ENCODE data around the gene CHST1.
A peak's percentile ranks its signal among the peaks of the same experiment; 100 is the strongest.

CHST1 gene

DNA sequence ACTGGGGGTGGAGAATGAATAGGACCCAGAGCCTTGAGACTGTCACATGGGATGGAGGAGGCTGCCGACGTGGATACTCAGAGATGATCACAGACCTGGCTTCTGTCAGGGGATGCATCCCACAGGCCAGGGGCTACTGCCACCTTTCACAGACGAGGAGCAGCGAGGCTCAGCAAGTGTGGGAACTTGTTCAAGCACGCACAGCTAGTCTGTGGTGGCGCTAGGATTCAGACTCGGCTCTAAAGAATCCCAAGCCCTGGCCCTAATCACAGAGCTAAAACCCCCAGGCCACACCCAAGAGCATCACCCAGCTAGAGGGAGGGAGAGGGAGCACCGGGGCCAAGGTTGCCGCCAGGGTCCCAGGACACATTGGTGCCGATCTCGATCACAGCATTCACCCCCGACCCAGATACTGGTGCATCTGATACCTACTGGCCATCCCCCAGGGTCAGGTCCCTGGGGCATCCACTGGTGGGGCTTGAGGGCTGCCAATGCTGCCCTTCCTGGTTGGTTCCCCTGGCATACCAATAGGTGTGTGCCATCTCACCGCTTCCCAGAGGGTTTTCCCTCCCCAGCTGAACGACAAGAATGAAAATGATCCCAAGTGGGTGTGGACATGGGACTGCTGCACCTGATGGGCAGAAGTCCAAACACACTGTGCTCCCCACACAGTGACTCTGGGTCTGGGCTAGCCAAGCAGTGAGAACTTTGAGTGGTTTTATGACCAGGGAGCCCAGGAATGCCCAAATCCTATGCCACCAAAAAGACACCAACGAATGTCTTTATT, 6.2 kb downstream of the CHST1 start:
- H3K9me3 Mint-ChIP-seq = no peaks in the 10 kb centered on the region
- peaks cover 9% of the 10 kb centered on the region for H3K4me1 Mint-ChIP-seq (ENCODE audit: low read depth)
- H3K4me3 Mint-ChIP-seq = no peak overlapping the region
- no peak overlapping the region for H3K27ac Mint-ChIP-seq
- peaks cover 40% of the 10 kb centered on the region for H3K27me3 Mint-ChIP-seq (ENCODE audit: low read depth)
- H3K36me3 Mint-ChIP-seq (ENCODE audit: low read depth) = no peaks in the 10 kb centered on the region
- no peak for DNase-seq (ENCODE audit: low spot score)

DNA sequence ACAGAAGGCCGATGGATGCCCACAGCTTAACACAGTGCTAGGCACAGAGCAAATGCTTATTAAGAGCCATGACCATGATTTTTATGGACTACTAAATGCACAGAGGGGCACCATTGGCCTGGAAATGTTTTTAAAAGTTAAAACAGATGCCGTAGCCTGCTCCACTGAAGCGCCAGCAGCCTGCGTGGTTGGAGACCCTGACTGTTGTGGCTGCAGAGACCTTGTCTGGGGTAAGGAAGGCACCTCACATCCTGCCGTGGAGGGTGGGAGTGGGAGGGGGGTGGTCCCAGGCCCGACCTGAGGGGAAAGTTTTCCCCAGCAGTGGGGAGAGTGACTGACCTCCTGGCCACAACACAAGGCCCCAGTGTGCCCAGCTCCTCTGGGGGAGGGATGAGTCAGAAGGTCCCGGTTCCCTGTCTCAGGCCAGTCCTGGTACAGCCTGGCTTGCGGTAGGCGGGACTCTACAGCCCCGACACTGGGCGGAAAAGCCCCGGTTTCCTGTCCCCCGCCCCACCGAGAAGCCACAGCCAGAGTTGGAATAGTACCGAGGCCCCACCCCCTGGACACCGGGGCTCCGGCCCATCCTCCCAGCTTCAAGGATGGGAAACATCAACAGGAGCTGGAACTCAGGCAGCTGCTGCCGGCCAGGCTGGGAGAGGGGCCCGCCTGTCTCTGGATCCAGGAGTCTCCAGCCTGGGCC, 7.0 kb downstream of the CHST1 start:
- H3K4me3 Mint-ChIP-seq = no peak overlapping the region
- no peaks in the 10 kb centered on the region for H3K9me3 Mint-ChIP-seq
- H3K36me3 Mint-ChIP-seq (ENCODE audit: low read depth) = no peaks in the 10 kb centered on the region
- H3K4me1 Mint-ChIP-seq (ENCODE audit: low read depth) = peaks cover 9% of the 10 kb centered on the region
- DNase-seq (ENCODE audit: low spot score) = peak; percentile 22
- peaks cover 34% of the 10 kb centered on the region for H3K27me3 Mint-ChIP-seq (ENCODE audit: low read depth)
- no peak overlapping the region for H3K27ac Mint-ChIP-seq

DNA sequence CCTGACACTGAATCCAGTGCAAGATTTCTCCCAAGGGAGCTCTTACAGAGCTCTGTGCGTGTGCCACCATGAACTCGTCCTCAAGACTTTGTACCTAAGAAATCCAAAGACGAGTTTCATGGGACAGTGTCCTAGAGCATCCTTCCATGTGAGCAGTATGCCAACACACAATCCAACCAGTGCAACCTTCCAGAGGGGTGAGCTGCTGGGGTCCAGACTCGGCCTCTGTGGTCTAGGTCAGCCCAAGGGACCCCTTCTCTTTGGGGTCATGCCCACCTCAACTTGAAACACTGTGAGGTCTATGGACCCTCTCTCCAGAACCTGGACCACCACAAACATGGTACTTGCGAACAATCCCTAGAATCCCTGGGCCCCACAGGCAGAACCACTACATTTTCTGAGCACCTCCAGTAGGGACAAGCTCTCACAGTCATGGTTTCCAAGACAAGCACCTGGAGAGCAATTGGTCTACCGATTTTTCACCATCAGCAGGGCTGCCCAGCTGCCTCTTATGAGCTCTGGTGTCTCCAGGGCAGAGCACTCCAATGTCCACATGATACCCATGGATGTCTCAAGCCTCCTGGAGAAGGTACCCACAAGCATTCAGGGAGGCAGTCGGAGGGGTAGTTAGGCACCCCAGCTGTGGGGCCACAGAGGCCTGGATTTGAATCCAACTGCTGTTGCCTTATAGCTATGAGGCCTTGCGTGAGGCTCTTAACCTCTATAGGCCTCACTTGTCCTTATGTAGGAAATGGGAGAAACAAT, 7.7 kb downstream of the CHST1 start:
- Mint-ChIP-seq H3K4me3 (no peak overlapping the region), H3K27me3 (ENCODE audit: low read depth) (peaks cover 26% of the 10 kb centered on the region), H3K27ac (no peak overlapping the region), H3K36me3 (ENCODE audit: low read depth) (no peaks in the 10 kb centered on the region), H3K4me1 (ENCODE audit: low read depth) (peaks cover 7% of the 10 kb centered on the region), H3K9me3 (no peaks in the 10 kb centered on the region)
- DNase-seq (ENCODE audit: low spot score) = no peak

DNA sequence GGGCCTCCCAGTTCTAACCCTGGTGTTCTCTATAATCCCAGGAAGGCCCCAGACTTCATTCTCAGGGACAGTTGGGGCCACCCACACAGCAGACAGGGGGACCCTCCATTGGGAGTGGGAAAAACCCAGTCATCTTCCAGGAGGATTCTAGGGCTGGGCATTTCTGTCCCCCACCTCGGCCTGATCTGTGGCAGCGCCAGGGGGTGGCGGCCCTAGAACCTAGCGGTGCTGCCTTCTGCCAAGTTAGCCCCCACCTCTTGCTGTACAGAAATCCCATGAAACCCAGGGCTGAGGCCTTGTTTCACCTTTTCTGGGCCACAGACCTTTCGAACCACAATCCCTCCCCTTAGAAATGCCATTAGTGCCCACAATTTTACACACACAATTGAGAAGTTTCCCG, 9.6 kb downstream of the CHST1 start:
- H3K27me3 Mint-ChIP-seq (ENCODE audit: low read depth) = peaks cover 11% of the 10 kb centered on the region
- no peak overlapping the region for H3K27ac Mint-ChIP-seq
- DNase-seq (ENCODE audit: low spot score) = no peak
- H3K9me3 Mint-ChIP-seq = no peaks in the 10 kb centered on the region
- H3K4me3 Mint-ChIP-seq = no peak overlapping the region
- H3K36me3 Mint-ChIP-seq (ENCODE audit: low read depth) = no peaks in the 10 kb centered on the region
- peaks cover 7% of the 10 kb centered on the region for H3K4me1 Mint-ChIP-seq (ENCODE audit: low read depth)

DNA sequence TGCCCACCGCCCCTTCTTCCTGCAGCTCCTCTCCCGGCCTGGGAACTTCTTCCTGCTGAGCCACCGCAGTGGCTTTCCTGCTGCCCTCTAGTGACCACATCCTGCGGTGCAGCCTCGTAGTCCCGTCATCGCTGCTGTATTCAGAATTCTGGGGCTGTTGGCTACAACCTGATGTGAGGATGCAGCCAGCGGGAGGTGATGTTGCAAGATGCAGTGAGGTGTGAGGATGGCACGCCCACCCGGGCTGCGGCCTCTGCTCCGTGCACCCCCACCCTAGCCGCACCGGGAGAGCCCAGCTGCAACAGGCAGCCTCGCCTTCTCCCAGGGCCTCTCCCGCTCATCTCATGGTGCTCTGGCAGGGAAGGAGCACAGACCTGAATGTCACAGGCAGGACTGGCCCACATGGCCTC, 10.1 kb downstream of the CHST1 start:
- Mint-ChIP-seq H3K9me3 (no peaks in the 10 kb centered on the region), H3K4me3 (no peak overlapping the region), H3K36me3 (ENCODE audit: low read depth) (no peaks in the 10 kb centered on the region), H3K4me1 (ENCODE audit: low read depth) (peaks cover 7% of the 10 kb centered on the region), H3K27ac (no peak overlapping the region), H3K27me3 (ENCODE audit: low read depth) (peaks cover 6% of the 10 kb centered on the region)
- peak; percentile 41 for DNase-seq (ENCODE audit: low spot score)

DNA sequence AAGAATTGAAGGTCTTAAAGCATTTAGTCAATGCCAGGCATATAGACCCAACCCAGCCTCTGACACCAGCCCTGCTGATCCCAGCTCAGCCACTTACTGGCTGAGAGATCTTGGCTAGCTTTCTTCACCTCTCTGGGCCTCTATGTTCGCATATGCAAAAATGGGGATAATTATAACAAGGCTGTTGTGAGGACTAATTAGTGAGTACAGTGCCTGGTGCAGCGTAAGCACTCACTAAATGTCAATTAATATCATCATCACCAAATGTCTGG, 10.5 kb downstream of the CHST1 start:
- no peak overlapping the region for H3K27ac Mint-ChIP-seq
- peaks cover 4% of the 10 kb centered on the region for H3K27me3 Mint-ChIP-seq (ENCODE audit: low read depth)
- peaks cover 7% of the 10 kb centered on the region for H3K4me1 Mint-ChIP-seq (ENCODE audit: low read depth)
- no peaks in the 10 kb centered on the region for H3K9me3 Mint-ChIP-seq
- DNase-seq (ENCODE audit: low spot score) = no peak
- H3K36me3 Mint-ChIP-seq (ENCODE audit: low read depth) = no peaks in the 10 kb centered on the region
- H3K4me3 Mint-ChIP-seq = no peak overlapping the region

DNA sequence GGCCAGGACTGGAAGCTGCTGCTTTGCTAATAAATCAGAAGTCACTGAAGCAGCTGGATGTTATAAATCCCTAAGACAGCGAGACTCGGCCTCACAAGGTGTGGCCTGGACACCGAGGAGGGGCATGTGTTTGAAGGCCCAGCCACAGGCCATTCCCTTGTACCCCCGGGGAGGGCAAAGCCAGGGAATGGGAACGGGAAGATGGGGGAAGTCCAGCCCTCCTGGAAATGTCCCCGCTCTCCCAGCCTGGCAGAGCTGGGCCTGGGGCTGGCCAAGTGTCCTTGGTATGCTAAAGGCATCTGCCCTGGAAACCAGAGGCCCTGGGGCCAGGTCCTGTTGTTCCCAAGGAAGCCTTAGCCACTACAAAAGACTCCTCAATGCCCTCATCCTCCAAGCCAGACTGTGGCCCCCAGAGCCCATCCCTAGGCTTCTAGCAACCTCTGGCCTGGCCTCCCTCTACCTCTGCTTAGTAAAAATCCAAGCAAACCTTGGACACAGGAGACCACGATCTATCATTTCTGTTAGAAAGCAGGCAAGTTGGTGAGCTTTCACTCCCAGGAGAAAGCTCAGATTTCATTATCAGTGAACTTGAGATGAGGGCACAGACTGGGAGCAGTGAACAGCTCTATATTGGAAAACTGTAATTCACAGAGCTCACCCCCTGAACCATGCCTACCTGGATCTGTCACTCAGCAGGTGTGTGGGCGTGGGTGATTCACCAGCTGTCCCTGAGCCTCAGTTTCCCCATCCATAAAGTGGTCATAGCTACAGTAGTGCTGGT, 11.0 kb downstream of the CHST1 start:
- Mint-ChIP-seq H3K27ac (no peak overlapping the region), H3K4me3 (no peak overlapping the region), H3K27me3 (ENCODE audit: low read depth) (peaks cover 4% of the 10 kb centered on the region), H3K4me1 (ENCODE audit: low read depth) (peaks cover 7% of the 10 kb centered on the region), H3K9me3 (no peaks in the 10 kb centered on the region), H3K36me3 (ENCODE audit: low read depth) (no peaks in the 10 kb centered on the region)
- no peak for DNase-seq (ENCODE audit: low spot score)

DNA sequence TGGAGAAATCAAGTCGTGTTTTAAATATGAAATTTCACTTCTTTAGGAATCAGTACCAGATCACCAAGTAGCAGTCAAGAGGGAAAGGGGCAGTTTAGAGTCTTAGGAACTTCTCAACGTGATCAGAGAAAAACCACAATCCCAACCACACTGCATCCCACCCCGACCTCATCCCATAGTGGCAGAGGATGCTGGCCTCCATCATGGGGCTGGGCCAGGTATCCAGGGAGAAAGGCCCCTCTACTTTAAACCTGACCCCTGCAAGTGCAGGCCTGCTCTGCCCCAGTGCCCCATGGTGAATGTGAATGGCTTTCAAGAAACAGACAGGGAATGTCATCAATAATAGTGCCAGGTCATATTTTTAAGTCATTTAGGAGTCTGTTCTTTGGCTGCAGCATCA, 12.1 kb downstream of the CHST1 start:
- Mint-ChIP-seq H3K27me3 (ENCODE audit: low read depth) (peaks cover 4% of the 10 kb centered on the region), H3K27ac (no peak overlapping the region), H3K36me3 (ENCODE audit: low read depth) (no peaks in the 10 kb centered on the region), H3K9me3 (no peaks in the 10 kb centered on the region), H3K4me1 (ENCODE audit: low read depth) (peaks cover 7% of the 10 kb centered on the region), H3K4me3 (no peak overlapping the region)
- no peak for DNase-seq (ENCODE audit: low spot score)

DNA sequence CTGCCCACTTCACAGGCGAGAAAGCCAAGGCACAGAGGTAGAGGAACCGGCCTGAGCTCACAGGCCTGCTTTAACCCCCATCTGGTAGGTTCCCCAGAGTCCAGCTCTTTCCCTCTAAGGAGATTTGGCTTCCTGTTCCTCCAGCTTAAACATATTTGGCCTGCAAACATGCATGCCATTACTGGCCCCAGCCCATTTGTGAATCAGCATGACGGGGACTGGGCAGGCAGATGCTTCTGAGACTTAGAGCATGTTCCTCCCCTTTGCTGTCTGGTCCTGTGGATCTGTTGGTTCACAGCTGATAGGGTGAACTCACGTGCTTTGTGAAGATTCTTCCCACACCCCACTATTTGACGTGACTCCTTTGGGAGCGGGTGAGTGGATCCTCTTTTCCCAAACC, 12.6 kb downstream of the CHST1 start:
- Mint-ChIP-seq H3K9me3 (no peaks in the 10 kb centered on the region), H3K27ac (no peak overlapping the region), H3K4me1 (ENCODE audit: low read depth) (peaks cover 7% of the 10 kb centered on the region), H3K4me3 (no peak overlapping the region), H3K27me3 (ENCODE audit: low read depth) (peaks cover 4% of the 10 kb centered on the region), H3K36me3 (ENCODE audit: low read depth) (no peaks in the 10 kb centered on the region)
- DNase-seq (ENCODE audit: low spot score) = no peak

DNA sequence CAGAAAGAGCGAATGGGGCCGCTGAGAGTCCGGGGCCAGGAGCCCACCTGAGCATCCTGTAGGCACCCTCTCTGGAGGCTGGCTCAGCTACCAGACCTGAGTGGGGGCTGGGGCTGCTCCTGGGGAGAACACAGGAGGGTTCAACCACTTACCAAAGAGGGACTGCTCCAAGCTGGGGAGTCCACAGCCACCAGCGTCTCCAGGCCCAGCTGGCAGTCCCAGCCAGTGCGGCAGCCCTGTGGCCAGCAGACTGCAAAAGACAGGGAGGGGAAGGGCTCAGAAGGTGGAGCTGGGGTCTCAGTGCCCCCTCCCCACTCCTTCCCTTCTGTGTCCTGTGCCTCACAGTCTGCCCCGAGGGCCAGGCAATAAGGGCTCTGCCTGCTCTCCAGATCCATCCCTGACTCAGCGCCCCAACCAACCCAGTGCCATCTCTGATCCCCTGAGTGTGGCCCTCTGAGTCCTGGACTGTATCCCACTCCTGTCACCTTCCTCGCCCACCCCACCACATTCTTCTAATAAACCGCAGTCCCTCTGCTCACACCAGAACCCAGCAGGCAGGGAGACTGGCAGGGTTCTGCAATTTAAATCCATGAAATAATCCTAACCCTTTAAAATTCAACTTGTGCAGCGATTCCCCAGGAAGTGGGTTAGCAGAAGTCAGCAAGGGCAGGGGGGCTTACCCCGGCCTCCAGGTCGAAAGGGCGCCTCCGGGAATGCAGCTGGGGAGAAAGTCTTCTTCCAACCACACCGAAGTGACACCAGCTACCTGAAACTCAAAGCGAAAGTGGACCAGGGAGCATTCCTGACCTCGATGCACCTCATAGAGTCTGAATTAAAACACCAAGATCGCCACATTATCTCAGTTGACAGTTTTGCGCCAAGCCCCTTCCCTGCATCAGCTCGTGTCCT, 13.3 kb downstream of the CHST1 start:
- Mint-ChIP-seq H3K36me3 (ENCODE audit: low read depth) (no peaks in the 10 kb centered on the region), H3K27ac (no peak overlapping the region)
- DNase-seq (ENCODE audit: low spot score) = no peak

DNA sequence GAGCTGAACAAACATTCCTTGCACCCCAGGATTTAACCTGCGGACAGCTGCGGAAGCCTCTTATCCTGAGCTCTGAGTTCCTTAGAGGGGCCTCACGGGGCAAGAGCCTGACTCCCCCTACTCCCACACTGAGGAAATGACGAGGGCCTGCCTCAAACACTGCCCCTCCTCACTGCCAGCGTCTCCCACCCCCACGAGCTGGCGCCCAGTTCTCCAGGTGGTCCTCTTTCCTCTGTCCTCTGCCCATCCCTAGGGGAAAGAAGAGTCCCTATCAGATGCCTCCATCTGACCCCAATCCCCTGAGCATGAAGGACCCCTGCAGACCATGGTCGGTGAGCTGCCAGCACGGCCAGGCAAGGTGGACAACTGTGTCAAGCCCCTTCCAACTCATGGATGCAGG, 14.3 kb downstream of the CHST1 start:
- Mint-ChIP-seq H3K27me3 (ENCODE audit: low read depth) (no peaks in the 10 kb centered on the region), H3K27ac (no peak overlapping the region)

More for the DNA sequence above, 13.3 kb downstream of the CHST1 start:
- H3K4me1 Mint-ChIP-seq (ENCODE audit: low read depth) = peaks cover 7% of the 10 kb centered on the region
- H3K4me3 Mint-ChIP-seq = no peak overlapping the region
- peaks cover 3% of the 10 kb centered on the region for H3K27me3 Mint-ChIP-seq (ENCODE audit: low read depth)
- no peaks in the 10 kb centered on the region for H3K9me3 Mint-ChIP-seq

DNA sequence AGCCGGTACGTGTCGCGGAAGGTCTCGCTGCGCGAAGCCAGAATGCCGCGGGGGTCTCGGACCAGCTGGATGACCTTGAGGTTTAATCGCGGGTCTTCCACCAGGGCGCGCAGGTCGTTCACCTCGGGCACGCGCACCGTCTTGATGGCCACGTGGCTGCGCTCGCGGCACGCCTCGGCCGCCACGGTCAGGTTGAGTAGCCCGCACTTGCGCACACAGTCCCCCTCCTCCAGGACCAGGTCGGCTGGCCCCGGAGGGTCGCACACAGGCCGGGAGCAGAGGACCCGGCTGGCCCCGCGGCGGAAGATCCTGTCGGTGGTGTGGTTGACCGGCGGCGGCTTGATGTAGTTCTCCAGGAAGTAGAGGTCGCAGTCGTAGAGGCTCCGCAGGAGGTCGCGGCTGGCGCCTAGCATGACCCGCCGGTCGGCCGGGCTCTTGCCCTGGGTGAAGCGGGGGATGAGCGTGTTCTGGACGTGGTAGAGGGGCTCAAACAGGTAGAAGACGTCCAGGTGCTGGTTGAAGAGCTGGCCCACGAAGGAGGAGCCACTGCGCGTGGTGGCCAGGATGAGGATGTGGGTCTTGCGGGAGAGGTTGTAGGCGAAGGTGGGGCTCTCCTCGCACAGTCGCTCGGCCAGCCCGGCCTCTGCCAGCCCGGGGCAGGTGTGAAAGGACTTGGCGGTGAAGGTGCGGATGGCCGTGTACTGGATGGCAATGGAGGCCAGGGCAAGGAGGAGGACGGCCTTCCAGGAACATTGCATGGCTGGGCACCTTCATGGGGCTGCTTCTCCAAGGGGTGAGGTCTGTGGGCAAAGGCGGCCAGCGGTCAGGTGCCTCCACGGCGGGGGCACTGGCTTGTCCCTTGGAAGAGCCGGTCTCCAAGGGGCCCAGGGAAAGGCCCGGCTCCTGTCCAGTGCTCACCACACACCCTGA, 15.0 kb downstream of the CHST1 start:
- Mint-ChIP-seq H3K27ac (no peak overlapping the region), H3K4me1 (ENCODE audit: low read depth) (peaks cover 5% of the 10 kb centered on the region), H3K36me3 (ENCODE audit: low read depth) (no peaks in the 10 kb centered on the region), H3K27me3 (ENCODE audit: low read depth) (no peaks in the 10 kb centered on the region), H3K4me3 (no peak overlapping the region), H3K9me3 (no peaks in the 10 kb centered on the region)
- DNase-seq (ENCODE audit: low spot score) = no peak

More for the DNA sequence above, 14.3 kb downstream of the CHST1 start:
- Mint-ChIP-seq H3K36me3 (ENCODE audit: low read depth) (no peaks in the 10 kb centered on the region), H3K4me3 (no peak overlapping the region), H3K4me1 (ENCODE audit: low read depth) (peaks cover 7% of the 10 kb centered on the region), H3K9me3 (no peaks in the 10 kb centered on the region)
- no peak for DNase-seq (ENCODE audit: low spot score)
